Activated CD4-positive, CD25-positive, alpha-beta regulatory T cell (primary cell): ENCODE measurements around the gene ZBTB7C.
"Not testable (repeated sequence)": the region's sequence is repeated elsewhere in the genome, so short reads cannot be mapped to it uniquely, and the experiment has no call there.

Source experiments
- DNase-seq, 4 experiments: peaks; one replicate each; lab custom pipeline; 2025; lab: John Stamatoyannopoulos, UW

The ZBTB7C gene

GRCh38 chr18:48296581-48296980 is 112.6 kb downstream of the ZBTB7C start:
- DNase-seq, result no peak

- DNase-seq, result no peak
These were observed 113.4 kb downstream of the ZBTB7C start for GRCh38 chr18:48295586-48296311.

DNA sequence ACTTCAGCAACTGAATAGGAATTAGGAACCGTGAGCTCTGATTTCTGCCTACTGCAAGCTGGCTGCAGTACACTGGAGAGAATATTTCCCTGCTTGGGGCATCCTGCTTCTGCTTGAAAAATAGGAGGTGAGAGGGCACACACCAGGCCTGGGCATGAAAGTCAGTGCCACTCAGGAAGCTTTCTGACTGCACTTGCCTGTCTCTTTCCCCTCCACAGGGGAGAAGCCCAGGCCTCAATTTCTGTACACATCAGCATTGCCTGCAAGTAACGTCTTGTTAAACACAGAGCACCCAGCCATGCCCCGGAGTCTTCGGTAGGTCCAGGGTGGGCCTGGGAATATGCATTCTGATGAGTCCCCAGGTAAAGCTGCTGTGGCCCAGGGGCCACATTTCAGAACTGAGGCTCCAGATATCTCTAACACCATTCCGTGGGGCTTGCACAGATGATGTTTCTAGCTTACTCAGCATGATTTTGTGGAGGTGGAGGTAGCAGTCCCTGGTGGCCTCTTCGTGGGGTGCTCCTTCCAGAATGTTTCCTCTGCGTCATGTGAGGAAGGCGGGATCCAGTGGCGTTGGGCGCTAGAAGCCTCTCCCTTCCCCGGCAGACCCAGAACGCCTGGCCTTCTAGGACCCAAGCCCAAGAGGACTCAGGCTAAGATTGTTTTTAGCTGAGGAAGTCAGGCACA is 114.1 kb downstream of the ZBTB7C start:
- no peak for DNase-seq

DNA sequence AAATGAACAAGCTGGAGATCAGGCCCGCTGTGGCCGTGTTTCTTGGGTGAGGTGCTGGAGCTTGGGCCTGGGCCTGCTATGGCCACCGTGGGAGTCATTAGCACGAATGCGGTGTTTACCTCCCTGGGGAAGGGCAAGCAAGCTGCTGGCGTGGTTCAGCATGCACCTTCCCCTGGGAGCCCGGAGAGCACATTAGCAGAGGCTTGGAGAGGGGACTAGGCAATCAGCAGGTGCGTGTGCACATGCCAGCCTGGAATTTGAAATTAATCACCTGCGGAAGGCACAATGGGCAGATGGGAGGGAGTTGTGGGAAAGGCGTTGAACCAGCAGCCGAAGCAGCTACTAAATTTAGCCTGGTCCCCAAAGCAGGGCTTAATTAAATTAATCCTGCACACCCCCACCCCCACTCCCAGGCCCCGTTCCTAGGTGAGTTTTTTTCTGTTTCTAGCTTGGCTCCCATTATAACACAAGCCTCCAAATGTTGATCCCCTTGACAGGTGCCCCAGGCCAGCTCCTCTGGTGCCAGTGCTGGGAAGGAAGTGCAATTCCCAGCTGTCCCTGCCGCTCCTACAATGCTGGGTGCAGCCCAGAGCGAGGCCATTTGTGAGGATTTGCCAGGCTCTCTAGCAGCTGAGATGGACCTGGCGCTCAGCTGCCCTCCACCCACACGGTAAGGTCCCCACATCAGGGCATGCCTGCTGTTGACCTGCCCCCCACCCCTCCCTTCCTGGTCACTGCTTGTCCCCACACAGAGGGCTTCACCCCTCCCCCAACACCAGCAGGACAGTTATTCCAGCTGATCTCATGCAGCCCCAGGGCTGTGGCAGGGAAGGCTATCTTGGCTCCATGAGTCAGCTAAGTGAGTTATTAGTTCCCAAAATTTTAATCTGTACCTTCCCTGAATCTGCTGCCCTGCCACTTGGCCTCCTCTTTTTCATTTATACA is 115.0 kb downstream of the ZBTB7C start:
- DNase-seq, result no peak

DNA sequence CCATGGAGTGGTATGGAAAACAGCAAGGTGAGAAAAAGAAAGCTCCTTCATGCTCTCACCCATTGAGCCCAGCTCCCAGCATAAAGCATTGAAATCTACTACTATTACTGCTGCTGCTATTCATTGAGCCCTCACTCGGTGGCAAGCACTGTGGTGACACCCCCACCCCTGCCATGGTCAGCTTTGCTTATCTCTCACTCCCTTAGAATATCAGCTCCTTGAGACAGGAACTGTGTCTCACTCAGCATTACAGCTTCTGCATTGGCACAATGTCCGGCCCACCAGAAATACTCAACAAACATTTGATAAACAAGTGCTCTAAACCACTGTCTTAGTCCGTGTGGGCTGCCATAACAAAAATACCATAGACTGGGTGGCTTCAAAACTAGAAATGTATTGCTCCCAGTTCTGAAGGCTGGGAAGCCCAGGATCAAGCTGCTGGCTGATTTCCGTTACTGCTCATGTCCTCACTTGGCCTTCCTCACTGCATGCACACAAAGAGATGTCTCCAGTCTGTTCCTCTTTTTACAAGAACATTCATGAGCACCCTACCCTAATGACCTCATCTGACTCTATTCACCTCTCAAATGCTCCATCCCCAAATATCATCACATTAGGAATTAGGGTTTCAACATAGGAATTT is 116.3 kb downstream of the ZBTB7C start:
- no peak for DNase-seq

DNA sequence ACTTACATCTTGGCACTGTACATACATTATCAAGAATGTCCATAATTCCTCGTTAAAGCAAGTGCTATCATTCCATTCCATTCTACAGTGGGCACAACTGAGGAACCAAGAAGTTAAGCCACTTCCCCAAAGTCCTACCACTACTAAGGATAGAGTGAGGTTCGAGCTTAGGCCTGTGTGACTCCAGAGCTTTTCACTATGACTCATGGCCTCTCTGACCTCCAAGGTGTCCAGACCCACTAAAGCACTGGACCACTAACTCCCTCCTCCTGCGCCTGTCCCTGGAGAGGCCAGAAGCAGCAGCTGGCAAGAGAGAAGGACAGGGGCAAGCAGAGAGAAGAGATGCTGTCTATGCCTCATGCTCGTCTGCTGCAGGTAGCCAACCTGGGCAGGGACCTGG is 117.0 kb downstream of the ZBTB7C start:
- no peak for DNase-seq

DNA sequence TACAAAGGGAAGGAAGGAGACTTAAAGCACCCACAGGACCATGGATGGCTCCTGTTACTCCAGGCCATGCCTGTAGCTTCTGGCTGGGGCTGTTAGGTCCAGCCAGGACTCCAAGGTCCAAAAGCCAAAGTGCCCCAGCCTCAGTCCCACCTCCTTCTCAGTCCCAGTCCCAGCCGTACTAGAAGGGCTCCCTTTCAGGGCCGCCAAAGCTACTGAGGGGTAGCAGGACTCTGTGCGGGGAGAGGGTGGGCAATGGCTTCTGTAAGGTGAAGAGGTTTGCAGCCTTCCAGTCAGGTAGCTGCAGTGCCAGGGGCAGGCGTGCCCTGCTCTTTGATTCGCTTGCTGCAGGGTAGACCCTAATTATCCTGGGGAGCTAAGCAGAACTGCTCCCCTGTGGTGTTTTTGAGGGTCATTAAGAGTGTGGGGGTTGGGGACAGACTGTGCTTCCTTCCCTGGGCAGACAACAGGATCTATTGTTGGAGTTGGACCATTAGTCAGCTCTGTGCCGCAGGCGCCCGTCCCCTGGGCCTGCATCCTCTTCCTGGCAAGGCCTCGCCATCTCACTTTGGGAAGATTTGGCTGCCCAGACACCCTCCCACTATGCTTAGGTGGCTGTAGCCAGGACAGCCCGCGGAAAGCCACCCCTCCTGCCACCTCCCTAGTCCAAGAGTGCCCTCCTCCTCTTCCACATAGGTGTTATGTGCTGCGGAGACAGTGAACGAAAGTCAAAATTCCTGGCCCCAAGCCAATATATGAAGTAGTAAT is 118.8 kb downstream of the ZBTB7C start:
- no peak for DNase-seq

- no peak for DNase-seq
These were observed 124.4 kb downstream of the ZBTB7C start for GRCh38 chr18:48284743-48285142.

GRCh38 chr18:48284011-48284410 is 125.2 kb downstream of the ZBTB7C start:
- DNase-seq, result not testable (repeated sequence)

- not testable (repeated sequence) for DNase-seq
These were observed 127.7 kb downstream of the ZBTB7C start for GRCh38 chr18:48281460-48281859.

DNA sequence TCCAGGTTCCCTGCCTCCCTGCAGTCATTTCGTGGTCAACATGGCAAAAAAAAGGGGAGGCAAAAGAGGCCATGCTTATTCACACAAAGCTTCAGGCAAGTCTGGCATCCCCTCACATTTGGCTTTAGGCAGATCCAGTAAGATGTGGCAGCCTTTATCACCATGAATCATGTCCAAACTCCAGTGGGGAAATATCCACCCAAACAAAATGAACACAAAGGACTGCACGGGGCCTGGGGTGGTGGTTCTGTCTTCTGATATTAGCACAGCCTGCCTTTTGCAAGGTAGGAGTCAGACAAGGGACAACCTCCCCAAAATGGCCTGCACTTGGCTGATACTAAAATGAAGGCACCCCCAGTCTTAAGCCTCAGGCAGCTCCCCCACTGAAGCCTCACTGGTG is 129.9 kb downstream of the ZBTB7C start:
- DNase-seq, result no peak

DNA sequence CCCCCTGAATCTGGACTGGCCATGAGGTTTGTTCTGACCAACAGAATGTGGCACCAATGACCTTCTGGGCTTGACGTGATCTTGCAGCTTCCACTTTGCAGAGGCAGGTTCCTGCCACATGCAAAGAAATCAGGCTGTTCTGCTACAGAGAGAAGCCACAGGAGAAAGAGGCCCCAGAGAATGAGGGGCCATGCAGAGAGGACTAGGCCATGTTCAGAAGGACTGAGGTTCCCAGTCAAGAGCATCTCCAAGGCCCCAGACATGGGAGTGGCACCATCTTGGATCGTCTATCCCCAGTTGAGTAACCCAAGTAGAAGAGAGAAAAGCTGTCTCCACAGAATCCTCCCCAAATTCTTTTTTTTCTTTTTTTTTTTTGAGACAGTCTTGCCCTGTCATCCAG is 131.1 kb downstream of the ZBTB7C start:
- DNase-seq, result no peak

- no peak for DNase-seq
These were observed 134.9 kb downstream of the ZBTB7C start for GRCh38 chr18:48274301-48274700.

GRCh38 chr18:48270929-48271328 is 138.3 kb downstream of the ZBTB7C start:
- no peak for DNase-seq

DNA sequence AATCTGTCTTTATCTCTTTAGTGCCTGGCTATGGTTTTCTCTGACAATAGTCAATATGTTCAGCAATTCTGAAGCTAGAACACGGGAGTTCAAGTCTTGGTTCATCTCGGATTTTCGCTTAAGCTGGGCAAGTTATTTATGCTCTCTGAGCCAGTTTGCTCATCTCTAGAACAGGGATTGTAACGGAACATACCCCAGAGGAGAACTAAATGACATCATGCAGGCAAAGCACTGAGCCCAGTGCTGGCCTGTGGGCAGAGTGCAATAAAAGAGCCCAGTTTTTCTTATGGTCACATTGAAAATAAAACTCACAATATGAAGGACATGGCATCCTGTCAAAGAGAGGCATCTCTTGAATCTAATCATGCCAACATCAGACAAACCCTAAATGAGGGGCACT is 143.9 kb downstream of the ZBTB7C start:
- DNase-seq, result no peak

DNA sequence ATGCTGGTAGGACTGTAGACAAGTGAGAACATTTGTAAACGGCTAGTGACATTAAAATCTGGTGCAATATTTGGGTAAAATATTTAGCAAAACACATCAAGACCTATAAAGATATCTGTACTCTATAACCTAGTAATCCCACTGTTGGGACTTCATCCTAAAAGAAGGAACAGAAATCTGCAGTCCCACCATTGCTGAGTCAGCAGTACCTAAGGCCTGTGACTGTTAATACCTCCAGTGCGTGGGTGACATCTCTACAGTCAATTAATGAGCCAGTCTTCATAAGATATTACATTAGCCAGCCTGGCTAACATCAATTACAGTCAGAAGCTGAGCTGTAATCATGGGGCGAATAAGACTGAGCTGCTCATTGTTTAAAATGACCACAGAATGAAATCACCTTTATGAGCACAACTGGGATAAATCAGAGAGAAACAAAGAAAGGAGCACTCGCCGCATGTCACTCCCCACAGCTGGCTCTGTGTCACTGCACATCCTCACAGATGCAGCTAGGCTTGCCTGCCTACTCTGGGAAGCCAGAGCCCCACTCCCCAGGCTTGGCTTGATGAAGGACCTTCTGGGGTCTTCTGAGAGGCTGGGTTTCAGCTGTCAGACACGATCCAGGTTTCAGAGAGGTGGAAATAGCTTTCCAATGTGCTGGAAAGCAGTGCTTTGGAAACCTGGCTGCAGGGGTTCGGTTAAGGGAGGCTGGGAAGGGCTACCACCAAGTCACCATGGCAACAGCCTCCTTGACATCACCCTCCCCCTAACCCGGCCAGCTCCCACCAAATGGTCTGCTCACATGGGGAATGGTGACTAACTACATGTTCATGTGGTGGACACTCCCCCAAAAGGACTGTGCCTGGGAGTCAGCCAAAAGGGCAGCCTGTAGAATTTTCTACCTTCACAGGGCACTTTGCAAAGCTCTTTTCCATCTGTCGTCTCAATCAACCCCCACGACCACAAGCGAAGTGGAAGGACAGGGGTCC is 145.0 kb downstream of the ZBTB7C start:
- no peak for DNase-seq

- no peak for DNase-seq
These were observed 145.9 kb downstream of the ZBTB7C start for GRCh38 chr18:48263192-48263853.

- DNase-seq, result no peak
These were observed 148.9 kb downstream of the ZBTB7C start for GRCh38 chr18:48260237-48260636.

DNA sequence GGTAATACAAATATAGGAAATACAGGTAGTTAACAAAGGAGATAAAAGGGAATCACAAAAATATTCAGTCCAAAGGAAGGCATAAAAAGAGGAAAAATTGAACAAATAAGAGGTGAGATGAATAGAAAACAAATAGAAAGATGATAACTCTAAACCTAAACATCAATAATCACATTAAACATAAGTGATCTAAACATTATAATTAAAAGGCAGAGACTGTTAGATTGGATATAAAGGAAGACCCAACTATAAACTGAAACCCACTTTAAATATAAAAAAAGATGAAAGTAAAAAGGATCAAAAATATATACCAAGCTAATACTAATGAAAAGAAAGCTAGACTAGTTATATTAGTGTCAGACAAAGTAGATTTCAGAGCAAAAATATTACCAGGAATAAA is 152.3 kb downstream of the ZBTB7C start:
- no peak for DNase-seq
